GM23248 (cell line): ENCODE data around the gene ADM. TPM values are rescaled to one million over a fixed set of nuclear protein-coding genes. Genes with fewer than 3 reads are reported as not detected.
A peak's percentile ranks its signal among the peaks of the same experiment; 100 is the strongest.

Experiments
- DNase-seq: peaks from one replicate; pipeline ENCODE4 v3.0.0-alpha.2; 2015
- H2AFZ ChIP-seq: fragments of 200-600 bp; sonication (generic); 2 replicates; pipeline ENCODE4 v1.6.1; 2016; ENCODE audit warnings: antibody characterized with exemption
- H3F3A ChIP-seq: fragments of 200-600 bp; sonication (generic); 2 replicates; pipeline ENCODE4 v1.6.1; 2016; ENCODE audit warnings: mild to moderate bottlenecking, antibody characterized with exemption, mixed run types; ENCODE audit not compliant: insufficient read depth
- H3K27ac ChIP-seq: fragments of 200-600 bp; sonication (generic); 2 replicates; pipeline ENCODE4 v1.5.1; 2016; ENCODE audit warnings: mild to moderate bottlenecking
- H3K27me3 ChIP-seq: fragments of 200-600 bp; sonication (generic); replicated peaks from 2 replicates; pipeline ENCODE4 v1.6.1; 2016; ENCODE audit warnings: mild to moderate bottlenecking; ENCODE audit not compliant: insufficient read depth
- H3K36me3 ChIP-seq: fragments of 200-600 bp; sonication (generic); 2 replicates; pipeline ENCODE4 v1.6.1; 2016; ENCODE audit warnings: low read depth, mild to moderate bottlenecking
- H3K4me1 ChIP-seq: fragments of 200-600 bp; sonication (generic); 2 replicates; pipeline ENCODE4 v1.6.1; 2016; ENCODE audit warnings: mild to moderate bottlenecking; ENCODE audit not compliant: insufficient read depth
- H3K4me2 ChIP-seq: fragments of 200-600 bp; sonication (generic); one replicate; pipeline ENCODE4 v1.6.1; 2016; ENCODE audit warnings: mild to moderate bottlenecking; ENCODE audit not compliant: unreplicated experiment
- H3K4me3 ChIP-seq: fragments of 200-600 bp; sonication (generic); 2 replicates; pipeline ENCODE4 v1.5.1; 2016; ENCODE audit warnings: mild to moderate bottlenecking
- H3K79me2 ChIP-seq: fragments of 200-600 bp; sonication (generic); 2 replicates; pipeline ENCODE4 v1.6.1; 2016; ENCODE audit warnings: mild to moderate bottlenecking; ENCODE audit not compliant: insufficient read depth
- H3K9ac ChIP-seq: fragments of 200-600 bp; sonication (generic); 2 replicates; pipeline ENCODE4 v1.6.1; 2016; ENCODE audit warnings: mild to moderate bottlenecking
- H3K9me2 ChIP-seq: fragments of 200-600 bp; sonication (generic); 2 replicates; pipeline ENCODE4 v1.6.1; 2016; ENCODE audit warnings: mixed run types, mild to moderate bottlenecking, moderate library complexity; ENCODE audit not compliant: insufficient read depth
- H3K9me3 ChIP-seq: fragments of 200-600 bp; sonication (generic); one replicate; pipeline ENCODE4 v1.6.1; 2017; ENCODE audit warnings: low read depth
- H4K20me1 ChIP-seq: fragments of 200-600 bp; sonication (generic); 2 replicates; pipeline ENCODE4 v1.6.0; 2016; ENCODE audit not compliant: insufficient read depth
- EZH2 ChIP-seq: fragments of 200-600 bp; sonication (generic); IDR thresholded peaks from 2 replicates; pipeline ENCODE4 v1.6.1; 2018; ENCODE audit warnings: antibody characterized with exemption, mild to moderate bottlenecking; ENCODE audit not compliant: insufficient read depth, poor library complexity, severe bottlenecking
- EZH2phosphoT487 ChIP-seq: fragments of 200-600 bp; sonication (generic); IDR thresholded peaks from 2 replicates; pipeline ENCODE4 v1.6.1; 2018; ENCODE audit warnings: antibody characterized with exemption, moderate library complexity, mild to moderate bottlenecking, low read depth; ENCODE audit not compliant: insufficient read depth
- WGBS, 2 experiments: methylation state at CpG; one replicate each; pipeline ENCODE4 v1.1.6; 2015 to 2017; ENCODE audit warnings: low lambda C conversion rate in 2 of 2, low coverage in 1 of 2; ENCODE audit errors: missing lambda C conversion rate in 2 of 2; 5-methylcytosine and 5-hydroxymethylcytosine counted together
- in situ Hi-C: fragments of 300-500 bp; cut with MboI; formaldehyde crosslinking; loops from 2 replicates; pipeline ENCODE4 v1.15.0; 2020
- polyA plus RNA-seq: library from polyadenylated mRNA; unstranded; fragments of >200 nt; fragmentation: Nextera tagmentation; extraction: Ambion mirVana; gene quantifications from 2 replicates; pipeline ENCODE4 v1.2.1, GENCODE V29; 2016
- total RNA-seq: library from RNA; depleted of rRNA; stranded (reverse); fragments of >200 nt; shearing (Covaris generic); gene quantifications from 2 replicates; pipeline ENCODE4 v1.2.3, GENCODE V29; 2014

Gene ADM
- total and polyA plus RNA-seq, 2 experiments from 2014 or later, result 451 to 551 TPM

- Histone ChIP-seq H4K20me1 (no peaks in the 10 kb centered on the region), H3K4me1 (peaks cover 32% of the 10 kb centered on the region), H3K27me3 (no peaks in the 10 kb centered on the region), H3F3A (peaks cover 26% of the 10 kb centered on the region), H3K36me3 (no peaks in the 10 kb centered on the region), H3K79me2 (no peaks in the 10 kb centered on the region), H3K9me2 (no peaks in the 10 kb centered on the region), H2AFZ (no peak overlapping the region), H3K4me2 (no peak overlapping the region), H3K4me3 (no peak overlapping the region), H3K9me3 (no peaks in the 10 kb centered on the region), H3K27ac (no peak overlapping the region), H3K9ac (no peak overlapping the region)
- TF ChIP-seq EZH2phosphoT487, result no peak
- TF ChIP-seq EZH2, result no peak
- DNase-seq, result no peak
- WGBS, 2 experiments, result 43 to 51% methylated on average over 6 of the region's 6 CpGs
- in situ Hi-C loops, result loop anchor here (10.0 to 25.0 kb wide), 3 partner anchors 333 to 565 kb away; no protein-coding TSS in a partner anchor
Observed at GRCh38 chr11:10319702-10320558, 15.1 kb downstream of the ADM start.

GRCh38 chr11:10320736-10321465, 16.0 kb downstream of the ADM start:
- TF ChIP-seq EZH2phosphoT487 (no peak), EZH2 (no peak)
- H3F3A ChIP-seq, result peaks cover 35% of the 10 kb centered on the region
- no peak for DNase-seq
- H3K79me2 ChIP-seq, result no peaks in the 10 kb centered on the region
- no peaks in the 10 kb centered on the region for H4K20me1 ChIP-seq
- WGBS, 2 experiments, result 96 to 97% methylated on average over 4 of the region's 4 CpGs
- no peaks in the 10 kb centered on the region for H3K9me2 ChIP-seq
- no peak overlapping the region for H3K9ac ChIP-seq
- H3K4me2 ChIP-seq, result no peak overlapping the region
- peaks cover 42% of the 10 kb centered on the region for H3K4me1 ChIP-seq
- no peak overlapping the region for H3K27ac ChIP-seq
- no peaks in the 10 kb centered on the region for H3K36me3 ChIP-seq
- in situ Hi-C loops, result loop anchor here (10.0 to 25.0 kb wide), 2 partner anchors 334 to 414 kb away; no protein-coding TSS in a partner anchor
- no peak overlapping the region for H3K4me3 ChIP-seq
- H3K9me3 ChIP-seq, result no peaks in the 10 kb centered on the region
- no peak overlapping the region for H2AFZ ChIP-seq
- H3K27me3 ChIP-seq, result no peaks in the 10 kb centered on the region

- H4K20me1 ChIP-seq, result no peaks in the 10 kb centered on the region
- in situ Hi-C loops, result loop anchor here (10.0 to 25.0 kb wide), 2 partner anchors 335 to 412 kb away; no protein-coding TSS in a partner anchor
- H3K36me3 ChIP-seq, result no peaks in the 10 kb centered on the region
- H3K9me2 ChIP-seq, result no peaks in the 10 kb centered on the region
- no peak overlapping the region for H2AFZ ChIP-seq
- H3K9ac ChIP-seq, result peak overlapping the region; percentile 59
- peak overlapping the region; percentile 86 for H3K27ac ChIP-seq
- H3K4me3 ChIP-seq, result no peak overlapping the region
- peaks cover 51% of the 10 kb centered on the region for H3K4me1 ChIP-seq
- peak overlapping the region; percentile 59 for H3K4me2 ChIP-seq
- H3F3A ChIP-seq, result peaks cover 50% of the 10 kb centered on the region
- no peaks in the 10 kb centered on the region for H3K9me3 ChIP-seq
- no peaks in the 10 kb centered on the region for H3K79me2 ChIP-seq
- WGBS, 2 experiments, result 15 to 31% methylated on average over 2 of the region's 2 CpGs
- no peaks in the 10 kb centered on the region for H3K27me3 ChIP-seq
- peak; percentile 43 for DNase-seq
- TF ChIP-seq EZH2phosphoT487 (no peak), EZH2 (no peak)
Observed at GRCh38 chr11:10322401-10322800, 17.5 kb downstream of the ADM start.

- Histone ChIP-seq H3K4me2 (peak overlapping the region; percentile 59), H4K20me1 (no peaks in the 10 kb centered on the region), H3F3A (peaks cover 57% of the 10 kb centered on the region), H3K27ac (peak overlapping the region; percentile 86), H3K9me3 (no peaks in the 10 kb centered on the region), H3K36me3 (no peaks in the 10 kb centered on the region), H3K27me3 (no peaks in the 10 kb centered on the region), H3K79me2 (no peaks in the 10 kb centered on the region), H2AFZ (no peak overlapping the region), H3K4me1 (peaks cover 57% of the 10 kb centered on the region), H3K9ac (peak overlapping the region; percentile 59), H3K4me3 (no peak overlapping the region), H3K9me2 (no peaks in the 10 kb centered on the region)
- TF ChIP-seq EZH2, result no peak
- no peak for TF ChIP-seq EZH2phosphoT487
- DNase-seq, result peak; percentile 94
- in situ Hi-C loops, result loop anchor here (10.0 to 25.0 kb wide), 2 partner anchors 336 to 412 kb away; no protein-coding TSS in a partner anchor
- WGBS, 2 experiments, result 18 to 19% methylated on average over 8 of the region's 8 CpGs
Observed at GRCh38 chr11:10322830-10323792, 18.2 kb downstream of the ADM start.
